Memory B cell (primary cell): ENCODE measurements around the gene CDC42BPB.

ENCODE experiments used
- ATAC-seq: fragments of 150-1000 bp; cut with Tn5 transposase; 2 replicates; pipeline ENCODE4 v1.10.0; 2021; ENCODE audit warnings: low read depth, mild to moderate bottlenecking, moderate library complexity
- DNase-seq, 2 donors: peaks; one replicate each; pipeline ENCODE4 v3.0.0; 2022; ENCODE audit warnings: low spot score in 2 of 2
- H3K27ac Mint-ChIP-seq: one replicate; pipeline ENCODE4 v1.8.0; 2022; ENCODE audit warnings: mild to moderate bottlenecking, moderate library complexity, mixed read lengths
- H3K27me3 Mint-ChIP-seq: one replicate; pipeline ENCODE4 v1.8.0; 2022; ENCODE audit warnings: mixed read lengths
- H3K36me3 Mint-ChIP-seq: one replicate; pipeline ENCODE4 v1.8.0; 2022; ENCODE audit warnings: mild to moderate bottlenecking, mixed read lengths
- H3K4me1 Mint-ChIP-seq: one replicate; pipeline ENCODE4 v1.8.0; 2022; ENCODE audit warnings: mixed read lengths
- H3K4me3 Mint-ChIP-seq: one replicate; pipeline ENCODE4 v1.8.0; 2022; ENCODE audit warnings: mild to moderate bottlenecking, moderate library complexity, mixed read lengths
- H3K9me3 Mint-ChIP-seq: one replicate; pipeline ENCODE4 v1.8.0; 2022; ENCODE audit warnings: mixed read lengths

The CDC42BPB gene

GRCh38 chr14:103019236-103019635, 38.1 kb downstream of the CDC42BPB start:
- H3K9me3 Mint-ChIP-seq, result no peaks in the 10 kb centered on the region
- peaks cover 15% of the 10 kb centered on the region for H3K36me3 Mint-ChIP-seq
- no peaks in the 10 kb centered on the region for H3K27me3 Mint-ChIP-seq
- no peak for DNase-seq
- H3K27ac Mint-ChIP-seq, result no peak overlapping the region
- no peak overlapping the region for H3K4me3 Mint-ChIP-seq
- no peak for ATAC-seq
- H3K4me1 Mint-ChIP-seq, result peaks cover 36% of the 10 kb centered on the region

DNA sequence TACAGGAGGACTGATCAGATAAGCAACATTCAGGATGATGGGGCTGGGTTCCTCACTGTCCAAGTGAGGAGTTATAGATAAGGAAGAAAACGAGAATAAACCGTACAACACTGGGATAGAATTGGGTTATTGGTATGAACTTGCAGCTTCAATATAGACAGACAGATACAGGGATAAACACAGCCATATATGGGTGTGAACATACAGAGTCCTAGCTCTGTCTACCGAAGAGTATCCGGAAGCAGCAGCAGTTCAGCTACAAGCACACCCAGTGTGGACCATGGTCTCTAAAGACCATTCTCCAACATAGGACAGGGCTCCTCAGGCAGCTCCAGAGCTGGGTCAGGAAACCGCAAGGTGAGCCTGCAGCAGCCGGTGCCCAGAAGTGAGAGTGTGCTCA, 40.8 kb downstream of the CDC42BPB start:
- Mint-ChIP-seq H3K4me1 (peaks cover 24% of the 10 kb centered on the region), H3K27ac (no peak overlapping the region), H3K27me3 (no peaks in the 10 kb centered on the region), H3K4me3 (no peak overlapping the region), H3K9me3 (no peaks in the 10 kb centered on the region), H3K36me3 (peaks cover 18% of the 10 kb centered on the region)
- DNase-seq (no peak), ATAC-seq (no peak)

DNA sequence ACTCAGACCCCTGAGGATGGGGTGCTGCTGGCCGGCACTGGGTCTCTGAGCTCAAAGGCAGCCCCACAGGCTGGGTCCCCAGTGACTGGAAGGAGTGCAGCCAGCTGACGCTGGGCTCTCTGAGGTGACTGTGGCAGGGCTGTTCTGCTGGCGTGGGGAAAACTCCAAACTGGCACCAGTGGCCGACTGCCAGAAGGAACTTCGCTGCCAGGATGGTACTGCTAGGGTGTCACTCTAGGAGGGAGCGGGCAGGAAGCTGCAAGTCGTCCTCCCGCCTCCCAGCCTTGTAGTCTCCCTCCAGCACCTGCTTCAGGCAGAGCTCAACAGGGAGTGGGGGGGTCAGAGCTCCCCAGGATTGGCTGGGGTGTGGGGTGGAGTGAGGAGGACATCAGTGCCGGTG, 41.3 kb downstream of the CDC42BPB start:
- Mint-ChIP-seq H3K36me3 (peaks cover 19% of the 10 kb centered on the region), H3K4me3 (no peak overlapping the region), H3K27me3 (no peaks in the 10 kb centered on the region), H3K4me1 (peaks cover 21% of the 10 kb centered on the region), H3K27ac (no peak overlapping the region), H3K9me3 (no peaks in the 10 kb centered on the region)
- no peak for ATAC-seq
- no peak for DNase-seq

DNA sequence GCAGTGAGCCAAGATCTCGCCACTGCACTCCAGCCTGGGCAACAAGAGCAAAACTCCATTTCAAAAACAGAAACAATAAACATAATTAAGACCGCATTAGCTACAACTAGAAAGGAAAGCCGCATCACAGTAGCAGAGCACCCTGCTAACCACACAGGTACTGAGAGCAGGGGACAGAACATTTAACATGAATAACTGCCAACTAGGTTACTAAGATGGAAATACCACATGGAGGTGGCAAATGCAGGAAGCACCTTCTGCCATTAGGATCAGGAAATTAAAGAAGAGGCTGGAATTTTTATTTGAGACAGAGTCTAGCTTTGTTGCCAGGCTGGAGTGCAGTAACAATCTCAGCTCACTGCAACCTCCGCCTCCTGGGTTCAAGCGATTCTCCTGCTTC, 41.9 kb downstream of the CDC42BPB start:
- Mint-ChIP-seq H3K9me3 (no peaks in the 10 kb centered on the region), H3K4me1 (peaks cover 21% of the 10 kb centered on the region), H3K27me3 (no peaks in the 10 kb centered on the region), H3K4me3 (no peak overlapping the region), H3K36me3 (peaks cover 18% of the 10 kb centered on the region), H3K27ac (no peak overlapping the region)
- no peak for ATAC-seq
- no peak for DNase-seq

- ATAC-seq (no peak), DNase-seq (no peak)
- H3K27me3 Mint-ChIP-seq, result no peaks in the 10 kb centered on the region
- H3K9me3 Mint-ChIP-seq, result no peaks in the 10 kb centered on the region
- peaks cover 17% of the 10 kb centered on the region for H3K4me1 Mint-ChIP-seq
- no peak overlapping the region for H3K27ac Mint-ChIP-seq
- H3K36me3 Mint-ChIP-seq, result peaks cover 15% of the 10 kb centered on the region
- H3K4me3 Mint-ChIP-seq, result no peak overlapping the region
Observed at GRCh38 chr14:103014466-103015228, 42.7 kb downstream of the CDC42BPB start.

- H3K27me3 Mint-ChIP-seq, result no peaks in the 10 kb centered on the region
- DNase-seq (no peak), ATAC-seq (no peak)
- H3K9me3 Mint-ChIP-seq, result no peaks in the 10 kb centered on the region
- H3K4me3 Mint-ChIP-seq, result no peak overlapping the region
- no peak overlapping the region for H3K27ac Mint-ChIP-seq
- H3K4me1 Mint-ChIP-seq, result peaks cover 11% of the 10 kb centered on the region
- H3K36me3 Mint-ChIP-seq, result peaks cover 13% of the 10 kb centered on the region
Observed at GRCh38 chr14:103013028-103013427, 44.3 kb downstream of the CDC42BPB start.

- Mint-ChIP-seq H3K4me1 (peaks cover 4% of the 10 kb centered on the region), H3K36me3 (peaks cover 22% of the 10 kb centered on the region), H3K27ac (no peak overlapping the region), H3K4me3 (no peak overlapping the region), H3K27me3 (no peaks in the 10 kb centered on the region), H3K9me3 (no peaks in the 10 kb centered on the region)
- DNase-seq (no peak), ATAC-seq (no peak)
Observed at GRCh38 chr14:103009559-103009958, 47.8 kb downstream of the CDC42BPB start.

GRCh38 chr14:103008768-103009357, 48.5 kb downstream of the CDC42BPB start:
- H3K9me3 Mint-ChIP-seq, result no peaks in the 10 kb centered on the region
- H3K4me3 Mint-ChIP-seq, result no peak overlapping the region
- DNase-seq (no peak), ATAC-seq (no peak)
- H3K4me1 Mint-ChIP-seq, result peaks cover 2% of the 10 kb centered on the region
- no peak overlapping the region for H3K27ac Mint-ChIP-seq
- peaks cover 22% of the 10 kb centered on the region for H3K36me3 Mint-ChIP-seq
- no peaks in the 10 kb centered on the region for H3K27me3 Mint-ChIP-seq

DNA sequence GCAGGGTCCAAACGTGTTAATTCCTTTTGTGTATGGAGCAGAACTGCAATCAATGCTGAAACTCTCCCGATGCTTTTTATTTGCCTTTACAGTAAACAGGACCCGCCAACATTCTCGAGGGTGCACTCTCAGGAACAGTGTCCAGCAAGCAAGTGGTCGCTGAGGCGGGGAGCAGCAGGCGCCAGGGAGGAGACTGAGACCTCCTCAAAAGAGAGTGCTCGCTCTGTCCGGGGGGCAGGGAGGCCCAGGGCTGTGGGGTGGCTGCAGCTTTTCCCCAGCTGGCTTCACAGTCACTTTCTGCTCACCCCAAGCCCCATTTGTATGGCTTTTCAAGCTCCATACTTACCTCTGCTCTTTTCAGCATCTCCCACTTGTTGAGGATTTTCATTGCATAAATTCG, 49.2 kb downstream of the CDC42BPB start:
- Mint-ChIP-seq H3K27ac (no peak overlapping the region), H3K4me1 (peaks cover 2% of the 10 kb centered on the region), H3K27me3 (no peaks in the 10 kb centered on the region), H3K9me3 (no peaks in the 10 kb centered on the region), H3K4me3 (no peak overlapping the region), H3K36me3 (peaks cover 22% of the 10 kb centered on the region)
- no peak for ATAC-seq
- no peak for DNase-seq

DNA sequence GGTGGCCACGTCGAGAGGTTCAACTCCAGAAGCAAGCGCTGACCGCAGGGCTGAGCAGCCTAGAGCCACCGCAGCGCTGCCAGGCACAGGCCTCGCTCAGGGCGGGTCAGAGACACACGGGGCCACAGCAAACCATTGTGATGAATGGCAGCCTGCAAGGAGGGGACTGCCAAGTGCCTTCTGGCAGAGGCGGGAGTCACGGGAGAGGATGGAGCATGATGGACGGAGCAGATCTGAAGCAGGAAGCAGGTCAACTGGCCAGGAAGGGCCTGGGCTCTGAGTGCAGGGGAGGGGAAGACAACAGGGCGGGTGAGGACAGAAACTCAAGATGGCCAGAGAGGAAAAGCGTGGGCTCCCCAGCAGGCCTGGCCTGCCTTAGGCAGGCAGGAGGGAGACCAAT, 49.8 kb downstream of the CDC42BPB start:
- DNase-seq (no peak), ATAC-seq (no peak)
- H3K27me3 Mint-ChIP-seq, result no peaks in the 10 kb centered on the region
- no peak overlapping the region for H3K27ac Mint-ChIP-seq
- no peaks in the 10 kb centered on the region for H3K9me3 Mint-ChIP-seq
- H3K4me3 Mint-ChIP-seq, result no peak overlapping the region
- peaks cover 22% of the 10 kb centered on the region for H3K36me3 Mint-ChIP-seq
- peaks cover 2% of the 10 kb centered on the region for H3K4me1 Mint-ChIP-seq

GRCh38 chr14:103006991-103007520, 50.3 kb downstream of the CDC42BPB start:
- ATAC-seq (no peak), DNase-seq (no peak)
- H3K4me3 Mint-ChIP-seq, result no peak overlapping the region
- peaks cover 22% of the 10 kb centered on the region for H3K36me3 Mint-ChIP-seq
- H3K27me3 Mint-ChIP-seq, result no peaks in the 10 kb centered on the region
- no peaks in the 10 kb centered on the region for H3K9me3 Mint-ChIP-seq
- peaks cover 6% of the 10 kb centered on the region for H3K4me1 Mint-ChIP-seq
- H3K27ac Mint-ChIP-seq, result no peak overlapping the region

DNA sequence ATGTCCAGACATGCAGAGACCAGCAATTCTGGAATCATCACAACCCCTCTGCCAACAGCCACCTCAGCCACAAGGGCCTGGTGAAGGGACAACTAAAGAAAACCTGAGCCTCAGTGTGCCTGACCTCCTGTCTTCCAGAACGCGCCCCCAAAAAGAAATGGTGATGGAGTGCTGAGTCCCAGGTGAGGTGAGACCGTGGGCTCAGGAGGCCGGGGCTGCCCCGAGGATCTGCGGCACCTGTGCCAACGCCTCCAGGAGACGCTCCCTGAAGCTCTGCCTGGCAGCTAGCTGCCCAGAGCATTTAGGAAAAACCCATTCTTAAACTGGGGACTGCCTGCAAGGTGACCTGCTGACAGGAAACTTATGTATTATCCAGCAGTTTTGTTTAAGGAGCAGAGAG, 51.2 kb downstream of the CDC42BPB start:
- no peak overlapping the region for H3K27ac Mint-ChIP-seq
- H3K9me3 Mint-ChIP-seq, result no peaks in the 10 kb centered on the region
- DNase-seq (no peak), ATAC-seq (no peak)
- no peak overlapping the region for H3K4me3 Mint-ChIP-seq
- H3K4me1 Mint-ChIP-seq, result peaks cover 11% of the 10 kb centered on the region
- H3K27me3 Mint-ChIP-seq, result no peaks in the 10 kb centered on the region
- peaks cover 18% of the 10 kb centered on the region for H3K36me3 Mint-ChIP-seq

DNA sequence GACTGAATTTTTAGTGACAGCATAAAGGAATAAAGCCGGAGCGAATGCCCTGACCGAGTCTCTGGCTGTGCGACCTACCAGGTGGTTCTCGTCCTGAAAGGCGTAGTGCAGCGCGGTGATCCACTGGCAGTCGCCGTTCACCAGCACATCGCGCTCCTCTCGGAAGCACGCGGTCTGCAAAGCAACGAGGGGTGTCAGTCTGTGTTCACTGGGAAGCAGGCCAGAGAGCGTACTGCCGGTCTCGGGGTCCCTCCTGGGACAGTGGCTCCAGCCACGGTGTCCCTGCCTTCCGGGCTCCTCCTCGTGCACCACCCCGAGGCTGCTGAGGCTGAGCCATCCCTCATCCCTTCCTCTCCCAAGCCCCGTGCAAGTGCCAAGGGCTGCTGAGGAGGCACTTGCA, 53.5 kb downstream of the CDC42BPB start:
- Mint-ChIP-seq H3K4me1 (peaks cover 11% of the 10 kb centered on the region), H3K27ac (no peak overlapping the region), H3K27me3 (no peaks in the 10 kb centered on the region), H3K4me3 (no peak overlapping the region), H3K36me3 (peaks cover 23% of the 10 kb centered on the region), H3K9me3 (no peaks in the 10 kb centered on the region)
- no peak for DNase-seq
- ATAC-seq, result no peak

DNA sequence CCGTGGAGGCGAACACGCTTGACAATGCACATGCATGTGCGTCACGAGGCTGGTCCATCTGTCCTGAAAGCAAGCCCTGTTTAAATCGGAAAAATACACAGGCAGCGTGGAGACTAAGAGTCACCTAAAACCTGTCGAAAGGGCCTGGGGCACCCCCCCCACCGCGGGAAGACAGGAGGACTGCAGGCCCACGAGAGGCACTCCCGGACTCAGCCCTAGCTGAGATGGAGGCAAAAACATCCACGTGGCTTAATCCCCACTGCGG, 54.1 kb downstream of the CDC42BPB start:
- Mint-ChIP-seq H3K9me3 (no peaks in the 10 kb centered on the region), H3K36me3 (peaks cover 25% of the 10 kb centered on the region), H3K4me3 (no peak overlapping the region), H3K27me3 (no peaks in the 10 kb centered on the region), H3K27ac (no peak overlapping the region), H3K4me1 (peaks cover 11% of the 10 kb centered on the region)
- DNase-seq, result no peak
- ATAC-seq, result no peak
